GM23338 (cell line): ENCODE results near the gene NUDT21.

ENCODE experiments used
- EZH2 ChIP-seq: fragments of 200-600 bp; sonication (generic); IDR thresholded peaks from one replicate; pipeline ENCODE4 v1.8.0; 2017; ENCODE audit warnings: antibody characterized with exemption, mild to moderate bottlenecking, low read depth; ENCODE audit not compliant: unreplicated experiment
- EZH2phosphoT487 ChIP-seq: fragments of 200-600 bp; sonication (generic); IDR thresholded peaks from one replicate; pipeline ENCODE4 v1.8.1; 2018; ENCODE audit warnings: antibody characterized with exemption; ENCODE audit not compliant: unreplicated experiment
- POLR2AphosphoS5 ChIP-seq: IDR thresholded peaks from 2 replicates; pipeline ENCODE4 v1.6.1; 2016; ENCODE audit warnings: antibody characterized with exemption, low read depth
- TF ChIP-seq, protein P1 (sequence below), 2 experiments: fragments of 200-600 bp in 1 of 2; sonication (generic) in 1 of 2; conservative IDR thresholded peaks; 2 replicates each; pipeline versions ENCODE4 v1.5.1 to v1.6.1; 2016 to 2017; ENCODE audit warnings: antibody characterized with exemption in 2 of 2, low read depth in 2 of 2, mild to moderate bottlenecking in 2 of 2, moderate library complexity in 1 of 2
- TF ChIP-seq, protein P2 (sequence below): IDR thresholded peaks from 2 replicates; pipeline ENCODE4 v1.6.1; 2016; ENCODE audit warnings: antibody characterized with exemption
- TF ChIP-seq, protein P3 (sequence below): IDR thresholded peaks from one replicate; pipeline ENCODE4 v1.6.1; 2018; ENCODE audit warnings: antibody characterized with exemption; ENCODE audit not compliant: unreplicated experiment

DNA sequence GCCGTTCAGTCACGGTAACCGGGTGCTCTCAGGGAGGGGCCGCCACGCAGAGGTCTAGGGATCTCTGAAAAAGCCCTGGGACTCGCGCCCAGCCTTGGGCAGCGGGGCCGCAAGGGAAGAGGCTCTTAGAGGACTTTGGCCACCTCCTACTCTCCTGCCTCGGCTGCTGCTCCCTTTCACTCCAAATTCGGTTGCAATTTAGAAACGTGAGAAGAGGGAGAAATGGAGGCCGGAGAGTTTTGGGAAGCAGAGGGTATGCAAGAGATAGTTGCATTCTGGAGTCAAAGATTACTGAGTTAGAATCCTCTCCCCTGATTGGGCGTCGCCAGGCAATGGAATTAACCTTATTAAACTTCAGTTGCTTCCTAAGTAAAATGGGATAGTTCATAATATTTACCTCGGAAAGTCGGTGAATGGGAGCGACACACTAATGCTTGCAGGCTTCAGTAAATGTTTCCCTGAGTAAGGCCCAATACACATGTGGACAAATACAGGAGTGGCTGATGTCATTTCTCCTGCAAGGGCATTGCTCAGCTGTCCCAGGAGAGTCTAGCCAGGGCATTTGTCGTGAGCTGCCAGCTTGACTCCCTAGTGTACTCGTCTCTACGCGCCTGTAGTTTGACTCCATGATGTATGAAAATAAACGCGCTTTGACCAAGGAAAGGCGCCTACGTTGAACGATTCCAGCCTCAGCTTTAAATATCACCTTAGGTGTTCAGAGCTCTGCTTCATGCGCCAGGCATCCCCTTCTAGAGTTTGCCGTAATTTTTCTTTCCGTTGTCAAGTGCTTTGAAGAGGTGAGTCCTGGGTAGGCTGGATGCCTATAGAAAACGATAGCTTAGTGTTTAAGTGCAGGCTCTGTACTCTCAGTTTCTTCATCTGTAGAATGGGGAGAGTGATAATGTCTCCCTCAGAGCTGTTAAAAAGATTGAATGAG is 889 bp upstream of the NUDT21 start:
- TF ChIP-seq, protein P1, sequence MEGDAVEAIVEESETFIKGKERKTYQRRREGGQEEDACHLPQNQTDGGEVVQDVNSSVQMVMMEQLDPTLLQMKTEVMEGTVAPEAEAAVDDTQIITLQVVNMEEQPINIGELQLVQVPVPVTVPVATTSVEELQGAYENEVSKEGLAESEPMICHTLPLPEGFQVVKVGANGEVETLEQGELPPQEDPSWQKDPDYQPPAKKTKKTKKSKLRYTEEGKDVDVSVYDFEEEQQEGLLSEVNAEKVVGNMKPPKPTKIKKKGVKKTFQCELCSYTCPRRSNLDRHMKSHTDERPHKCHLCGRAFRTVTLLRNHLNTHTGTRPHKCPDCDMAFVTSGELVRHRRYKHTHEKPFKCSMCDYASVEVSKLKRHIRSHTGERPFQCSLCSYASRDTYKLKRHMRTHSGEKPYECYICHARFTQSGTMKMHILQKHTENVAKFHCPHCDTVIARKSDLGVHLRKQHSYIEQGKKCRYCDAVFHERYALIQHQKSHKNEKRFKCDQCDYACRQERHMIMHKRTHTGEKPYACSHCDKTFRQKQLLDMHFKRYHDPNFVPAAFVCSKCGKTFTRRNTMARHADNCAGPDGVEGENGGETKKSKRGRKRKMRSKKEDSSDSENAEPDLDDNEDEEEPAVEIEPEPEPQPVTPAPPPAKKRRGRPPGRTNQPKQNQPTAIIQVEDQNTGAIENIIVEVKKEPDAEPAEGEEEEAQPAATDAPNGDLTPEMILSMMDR (conservative IDR thresholded peaks at IDR 0.05; ENCODE audit: low read depth in 2 of 2): no peak
- no peak for TF ChIP-seq POLR2AphosphoS5
- TF ChIP-seq, protein P2, sequence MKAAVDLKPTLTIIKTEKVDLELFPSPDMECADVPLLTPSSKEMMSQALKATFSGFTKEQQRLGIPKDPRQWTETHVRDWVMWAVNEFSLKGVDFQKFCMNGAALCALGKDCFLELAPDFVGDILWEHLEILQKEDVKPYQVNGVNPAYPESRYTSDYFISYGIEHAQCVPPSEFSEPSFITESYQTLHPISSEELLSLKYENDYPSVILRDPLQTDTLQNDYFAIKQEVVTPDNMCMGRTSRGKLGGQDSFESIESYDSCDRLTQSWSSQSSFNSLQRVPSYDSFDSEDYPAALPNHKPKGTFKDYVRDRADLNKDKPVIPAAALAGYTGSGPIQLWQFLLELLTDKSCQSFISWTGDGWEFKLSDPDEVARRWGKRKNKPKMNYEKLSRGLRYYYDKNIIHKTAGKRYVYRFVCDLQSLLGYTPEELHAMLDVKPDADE: no peak
- TF ChIP-seq EZH2phosphoT487: no peak
- TF ChIP-seq, protein P3, sequence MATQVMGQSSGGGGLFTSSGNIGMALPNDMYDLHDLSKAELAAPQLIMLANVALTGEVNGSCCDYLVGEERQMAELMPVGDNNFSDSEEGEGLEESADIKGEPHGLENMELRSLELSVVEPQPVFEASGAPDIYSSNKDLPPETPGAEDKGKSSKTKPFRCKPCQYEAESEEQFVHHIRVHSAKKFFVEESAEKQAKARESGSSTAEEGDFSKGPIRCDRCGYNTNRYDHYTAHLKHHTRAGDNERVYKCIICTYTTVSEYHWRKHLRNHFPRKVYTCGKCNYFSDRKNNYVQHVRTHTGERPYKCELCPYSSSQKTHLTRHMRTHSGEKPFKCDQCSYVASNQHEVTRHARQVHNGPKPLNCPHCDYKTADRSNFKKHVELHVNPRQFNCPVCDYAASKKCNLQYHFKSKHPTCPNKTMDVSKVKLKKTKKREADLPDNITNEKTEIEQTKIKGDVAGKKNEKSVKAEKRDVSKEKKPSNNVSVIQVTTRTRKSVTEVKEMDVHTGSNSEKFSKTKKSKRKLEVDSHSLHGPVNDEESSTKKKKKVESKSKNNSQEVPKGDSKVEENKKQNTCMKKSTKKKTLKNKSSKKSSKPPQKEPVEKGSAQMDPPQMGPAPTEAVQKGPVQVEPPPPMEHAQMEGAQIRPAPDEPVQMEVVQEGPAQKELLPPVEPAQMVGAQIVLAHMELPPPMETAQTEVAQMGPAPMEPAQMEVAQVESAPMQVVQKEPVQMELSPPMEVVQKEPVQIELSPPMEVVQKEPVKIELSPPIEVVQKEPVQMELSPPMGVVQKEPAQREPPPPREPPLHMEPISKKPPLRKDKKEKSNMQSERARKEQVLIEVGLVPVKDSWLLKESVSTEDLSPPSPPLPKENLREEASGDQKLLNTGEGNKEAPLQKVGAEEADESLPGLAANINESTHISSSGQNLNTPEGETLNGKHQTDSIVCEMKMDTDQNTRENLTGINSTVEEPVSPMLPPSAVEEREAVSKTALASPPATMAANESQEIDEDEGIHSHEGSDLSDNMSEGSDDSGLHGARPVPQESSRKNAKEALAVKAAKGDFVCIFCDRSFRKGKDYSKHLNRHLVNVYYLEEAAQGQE: no peak
- TF ChIP-seq EZH2: no peak
